H1 (cell line): ENCODE results near the gene RBMX. TPM values are rescaled to one million over a fixed set of nuclear protein-coding genes. Genes with fewer than 3 reads are reported as not detected.

Source experiments
- CTCF ChIA-PET: fragments of 300-600 bp; sonication (Branson Sonifier 250); formaldehyde crosslinking; loops from one replicate; lab custom pipeline; 2021; ENCODE audit not compliant: partially characterized antibody; lab: Charles Lee
- POLR2A ChIA-PET: fragments of 300-600 bp; sonication (Branson Sonifier 250); formaldehyde crosslinking; loops from one replicate; lab custom pipeline; 2021; ENCODE audit warnings: inconsistent platforms; ENCODE audit not compliant: partially characterized antibody; lab: Charles Lee
- DNase-seq, 2 experiments: peaks; one replicate each; pipeline versions ENCODE4 v3.0.0 to v3.0.0-alpha.2; 2010 to 2022; ENCODE audit warnings: low spot score in 2 of 2, low read depth in 1 of 2, mixed read lengths in 1 of 2
- FAIRE-seq: peaks from 2 replicates; lab custom pipeline; 2011; peaks lifted over from hg19 to GRCh38; lab: Jason Lieb, UNC
- H2AFZ ChIP-seq: 2 replicates; pipeline ENCODE4 v1.8.1; 2012; ENCODE audit warnings: low read length, inconsistent platforms
- H2AK5ac ChIP-seq: 2 replicates; pipeline ENCODE4 v1.6.1; 2013; ENCODE audit warnings: low read depth, low read length
- H2BK120ac ChIP-seq: replicated peaks from 2 replicates; pipeline ENCODE3; 2013; ENCODE audit warnings: low read depth, low read length, inconsistent platforms
- H2BK12ac ChIP-seq: 2 replicates; pipeline ENCODE4 v1.6.1; 2013; ENCODE audit warnings: low read depth, low read length
- H2BK15ac ChIP-seq: 2 replicates; pipeline ENCODE4 v1.6.1; 2013; ENCODE audit warnings: low read length
- H2BK20ac ChIP-seq: 2 replicates; pipeline ENCODE4 v1.6.1; 2013; ENCODE audit warnings: low read length
- H2BK5ac ChIP-seq: 2 replicates; pipeline ENCODE4 v1.6.1; 2013; ENCODE audit warnings: low read depth, low read length
- H3K14ac ChIP-seq: 2 replicates; pipeline ENCODE4 v1.6.1; 2013; ENCODE audit warnings: inconsistent platforms; ENCODE audit not compliant: insufficient read length
- H3K18ac ChIP-seq: 2 replicates; pipeline ENCODE4 v1.6.1; 2013; ENCODE audit warnings: low read length; ENCODE audit errors: extremely low read depth
- H3K23ac ChIP-seq: 2 replicates; pipeline ENCODE4 v1.6.1; 2013; ENCODE audit warnings: inconsistent platforms; ENCODE audit not compliant: insufficient read length
- H3K23me2 ChIP-seq: 2 replicates; pipeline ENCODE4 v1.6.1; 2013; ENCODE audit warnings: low read depth, low read length
- H3K27ac ChIP-seq: 2 replicates; pipeline ENCODE4 v1.6.1; 2011; ENCODE audit warnings: low read depth, low read length, inconsistent platforms
- H3K27me3 ChIP-seq, 4 experiments: replicated peaks in 1 of 4; 1 replicate in 1 of 4; 2 replicates in 3 of 4; pipeline versions ENCODE4 v1.6.1 to v1.8.1; 2011 to 2013; ENCODE audit warnings: low read length in 3 of 4, mild to moderate bottlenecking in 3 of 4, inconsistent platforms in 2 of 4, mixed read lengths in 2 of 4, moderate library complexity in 1 of 4; ENCODE audit not compliant: control insufficient read depth in 3 of 4, insufficient read depth in 3 of 4; ENCODE audit errors: extremely low read depth in 1 of 4
- H3K36me3 ChIP-seq, 4 experiments: 2 replicates each; pipeline versions ENCODE4 v1.6.1 to v1.8.1; 2011 to 2013; ENCODE audit warnings: mild to moderate bottlenecking in 4 of 4, low read length in 3 of 4, moderate library complexity in 2 of 4, control low read depth in 1 of 4, inconsistent platforms in 1 of 4; ENCODE audit not compliant: insufficient read depth in 4 of 4, control insufficient read depth in 2 of 4
- H3K4ac ChIP-seq: replicated peaks from 2 replicates; pipeline ENCODE3; 2013; ENCODE audit warnings: low read length, low read depth, mixed read lengths, inconsistent platforms; ENCODE audit not compliant: insufficient read length
- H3K4me1 ChIP-seq, 4 experiments: replicated peaks in 1 of 4; 1 replicate in 1 of 4; 2 replicates in 3 of 4; pipeline versions ENCODE4 v1.6.1 to v1.8.1; 2011 to 2013; ENCODE audit warnings: low read length in 3 of 4, inconsistent platforms in 2 of 4, mixed read lengths in 1 of 4; ENCODE audit not compliant: insufficient read depth in 4 of 4, control insufficient read depth in 3 of 4
- H3K4me2 ChIP-seq, 2 experiments: 2 replicates each; pipeline versions ENCODE4 v1.6.1 to v1.8.1; 2011 to 2013; ENCODE audit warnings: low read depth in 2 of 2, low read length in 2 of 2, control low read depth in 1 of 2, inconsistent platforms in 1 of 2, mild to moderate bottlenecking in 1 of 2; ENCODE audit not compliant: insufficient read depth in 1 of 2
- H3K4me3 ChIP-seq, 4 experiments: fragments of 200-600, 300-600 bp in 1 of 4; sonication (generic), shearing (Covaris generic), sonication (Bioruptor Twin) in 1 of 4; 2 replicates each; pipeline versions ENCODE4 v1.5.1 to v1.8.1; 2011 to 2016; ENCODE audit warnings: low read length in 4 of 4, low read depth in 3 of 4, control low read depth in 2 of 4, inconsistent platforms in 2 of 4, mild to moderate bottlenecking in 2 of 4, mixed read lengths in 1 of 4, moderate library complexity in 1 of 4; ENCODE audit not compliant: insufficient read depth in 2 of 4; ENCODE audit errors: extremely low read depth in 1 of 4
- H3K56ac ChIP-seq: replicated peaks from 2 replicates; pipeline ENCODE3; 2013; ENCODE audit warnings: low read depth, mild to moderate bottlenecking, mixed read lengths, low read length, inconsistent platforms; ENCODE audit not compliant: insufficient read length
- H3K79me1 ChIP-seq: 2 replicates; pipeline ENCODE4 v1.6.1; 2013; ENCODE audit warnings: low read depth, low read length, control low read depth
- H3K79me2 ChIP-seq, 2 experiments: 2 replicates each; pipeline versions ENCODE4 v1.6.1 to v1.8.1; 2012 to 2013; ENCODE audit warnings: low read length in 2 of 2, mild to moderate bottlenecking in 2 of 2, inconsistent platforms in 1 of 2; ENCODE audit not compliant: insufficient read depth in 2 of 2, control insufficient read depth in 1 of 2
- H3K9ac ChIP-seq, 4 experiments: replicated peaks in 1 of 4; 1 replicate in 1 of 4; 2 replicates in 3 of 4; pipeline versions ENCODE4 v1.6.1 to v1.8.1; 2011 to 2013; ENCODE audit warnings: low read depth in 3 of 4, low read length in 3 of 4, control low read depth in 2 of 4, mild to moderate bottlenecking in 2 of 4, moderate library complexity in 2 of 4, inconsistent platforms in 1 of 4; ENCODE audit errors: extremely low read depth in 1 of 4
- H3K9me3 ChIP-seq, 2 experiments: 2 replicates each; pipeline versions ENCODE4 v1.6.1 to v1.8.1; 2012 to 2013; ENCODE audit warnings: mild to moderate bottlenecking in 2 of 2, moderate library complexity in 2 of 2, control low read depth in 1 of 2, inconsistent platforms in 1 of 2, low read depth in 1 of 2, low read length in 1 of 2, mixed read lengths in 1 of 2; ENCODE audit not compliant: insufficient read depth in 2 of 2
- H4K20me1 ChIP-seq, 2 experiments: replicated peaks in 1 of 2; 2 replicates each; pipeline versions ENCODE3 to v1.8.1; 2011 to 2013; ENCODE audit warnings: inconsistent platforms in 2 of 2, low read length in 2 of 2, mild to moderate bottlenecking in 1 of 2; ENCODE audit not compliant: insufficient read depth in 2 of 2, control insufficient read depth in 1 of 2
- H4K5ac ChIP-seq: 2 replicates; pipeline ENCODE4 v1.6.1; 2013; ENCODE audit warnings: low read length, low read depth, mixed read lengths, inconsistent platforms; ENCODE audit not compliant: insufficient read length
- H4K8ac ChIP-seq: 2 replicates; pipeline ENCODE4 v1.8.0; 2013; ENCODE audit warnings: mild to moderate bottlenecking, moderate library complexity, low read length, inconsistent platforms; ENCODE audit not compliant: insufficient read depth; ENCODE audit errors: extremely low read depth
- H4K91ac ChIP-seq: replicated peaks from 2 replicates; pipeline ENCODE3; 2013; ENCODE audit warnings: low read length, mixed read lengths, inconsistent platforms; ENCODE audit not compliant: insufficient read length
- CHD2 ChIP-seq: IDR thresholded peaks from 2 replicates; pipeline ENCODE4 v1.6.1; 2012; ENCODE audit warnings: low read length, improper control_type of control experiment
- EP300 ChIP-seq, 2 experiments: IDR thresholded peaks; 1 replicate in 1 of 2; 2 replicates in 1 of 2; pipeline ENCODE4 v1.6.1; 2011 to 2012; ENCODE audit warnings: low read depth in 2 of 2, low read length in 2 of 2, mild to moderate bottlenecking in 2 of 2, borderline replicate concordance in 1 of 2, inconsistent platforms in 1 of 2, moderate library complexity in 1 of 2
- EZH2 ChIP-seq: fragments of 200-600 bp; sonication (generic); IDR thresholded peaks from 2 replicates; pipeline ENCODE4 v1.7.1; 2012; ENCODE audit warnings: low read depth, mild to moderate bottlenecking, moderate library complexity, low read length, inconsistent platforms; ENCODE audit not compliant: severe bottlenecking
- RXRA ChIP-seq: IDR thresholded peaks from 2 replicates; pipeline ENCODE4 v1.6.1; 2011; ENCODE audit warnings: low read depth, mild to moderate bottlenecking, low read length, moderate library complexity; ENCODE audit not compliant: insufficient read depth
- TEAD4 ChIP-seq: IDR thresholded peaks from 2 replicates; pipeline ENCODE4 v1.6.1; 2012; ENCODE audit warnings: low read depth, low read length, inconsistent platforms, mixed read lengths
- whole genome bisulfite sequencing, 2 experiments: shearing (Covaris generic) in 1 of 2; methylation state at CpG; one replicate each; pipeline versions ENCODE4 v1.1.6 to v1.1.7; 2013 to 2015; ENCODE audit warnings: low lambda C conversion rate in 2 of 2, mixed read lengths in 2 of 2, inconsistent platforms in 1 of 2, low coverage in 1 of 2, missing lambda C conversion rate in 1 of 2; ENCODE audit not compliant: insufficient replicate concordance in 2 of 2, insufficient coverage in 1 of 2, insufficient read length in 1 of 2; ENCODE audit errors: extremely low coverage in 1 of 2, missing lambda C conversion rate in 1 of 2; 5-methylcytosine and 5-hydroxymethylcytosine counted together
- polyA plus RNA-seq, 7 experiments: library from polyadenylated mRNA; depleted of rRNA in 3 of 7; stranded (reverse) in 5 of 7; unstranded in 2 of 7; fragments of >200 nt in 5 of 7; fragments of 200-250 nt in 2 of 7; gene quantifications; 1 replicate in 5 of 7; 2 replicates in 1 of 7; 4 replicates in 1 of 7; pipeline versions ENCODE4 v1.2.1 to v1.2.3, GENCODE V29; 2011 to 2013; ENCODE audit warnings: missing spikeins in 2 of 7, mixed read lengths in 2 of 7
- total RNA-seq: library from RNA; stranded (reverse); fragmentation: NEBNext Ultra II Directional; extraction: Animal tissue kit (Norgen Biotek cat#: 25700); gene quantifications from 2 replicates; pipeline ENCODE4 v1.2.1, GENCODE V29; 2021

The RBMX gene
- total and polyA plus RNA-seq, 2 of the 8 experiments (the other 6 are each of a cell fraction or from before 2014, with no cell fraction given) = 213 to 476 TPM

DNA sequence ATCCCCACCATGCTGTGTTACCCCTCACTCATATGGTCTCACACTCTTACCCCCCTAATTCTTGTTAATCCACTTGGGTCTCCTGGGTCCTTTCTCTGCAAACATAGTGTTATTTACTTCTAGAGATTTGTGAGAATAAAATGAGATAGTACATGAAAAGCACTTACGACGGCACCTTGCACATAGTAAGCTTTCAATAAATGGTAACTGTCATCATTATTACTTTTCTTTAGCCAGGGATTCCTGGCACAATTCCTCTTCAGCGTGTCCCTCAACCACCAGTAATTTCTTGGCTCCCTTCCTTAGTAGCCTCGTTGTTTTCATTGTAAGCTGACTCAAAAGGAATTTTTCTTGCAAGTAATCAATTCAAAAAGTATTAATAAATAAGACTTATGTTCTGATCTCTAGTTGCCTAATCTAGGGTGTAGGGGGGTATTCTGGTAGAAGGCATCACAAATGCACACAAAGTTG, 30.1 kb upstream of the RBMX start:
- DNase-seq (no peak), FAIRE-seq (peak; percentile 32)
- H3K27ac ChIP-seq = no peak overlapping the region
- H3K23me2 ChIP-seq = peaks cover 3% of the 10 kb centered on the region; the same call in 1 of the 2 replicates
- H4K91ac ChIP-seq = peak overlapping the region; percentile 72
- no peak overlapping the region for H3K56ac ChIP-seq
- no peak overlapping the region for H2BK20ac ChIP-seq
- peak overlapping the region; percentile 32; the same call in 1 of the 2 replicates for H3K18ac ChIP-seq
- no peak overlapping the region for H3K23ac ChIP-seq
- 0 out of 2 replicates have a peak overlapping the region, but pooled peaks have one; percentile 94 for H2AFZ ChIP-seq
- no peaks in the 10 kb centered on the region for H3K36me3 ChIP-seq
- H2AK5ac ChIP-seq = no peak overlapping the region
- no peaks in the 10 kb centered on the region; a peak in 1 of 7 replicates for H3K4me1 ChIP-seq
- 28% methylated on average over 4 of the region's 4 CpGs; no CpG with 5 or more reads in 1 of the 2 experiments for WGBS, 2 experiments
- no peak overlapping the region for H4K5ac ChIP-seq
- H3K79me1 ChIP-seq = no peaks in the 10 kb centered on the region
- H3K4ac ChIP-seq = no peak overlapping the region
- no peak overlapping the region for H3K14ac ChIP-seq
- H4K8ac ChIP-seq = no peak overlapping the region
- H3K27me3 ChIP-seq = no peaks in the 10 kb centered on the region
- no peak overlapping the region for H2BK12ac ChIP-seq
- ChIA-PET CTCF (no interaction called here), POLR2A (interaction anchor here (0.8 to 4.6 kb wide), 2 partner anchors 14 to 31 kb away, joined by 3 to 46 read pairs; partner anchors contain the start of gene RBMX)
- peak overlapping the region; percentile 72 to 83 for H3K4me2 ChIP-seq
- H3K9me3 ChIP-seq = no peaks in the 10 kb centered on the region
- no peak overlapping the region for H2BK120ac ChIP-seq
- no peak overlapping the region for H2BK5ac ChIP-seq
- H3K9ac ChIP-seq = no peak overlapping the region; a peak in 1 of 7 replicates
- peak overlapping the region in 3 of 4 experiments; percentile 83 to 95 (median 95); a peak in 3 of 8 replicates for H3K4me3 ChIP-seq
- no peaks in the 10 kb centered on the region for H3K79me2 ChIP-seq
- H2BK15ac ChIP-seq = peak overlapping the region; percentile 92; the same call in 1 of the 2 replicates
- H4K20me1 ChIP-seq = no peaks in the 10 kb centered on the region
- TF ChIP-seq RXRA (no peak), EP300 (IDR thresholded peaks at IDR 0.05; ENCODE audit: borderline replicate concordance in 1 of 2, low read depth in 2 of 2, low read length in 2 of 2) (no peak), TEAD4 (no peak), EZH2 (no peak), CHD2 (no peak)
